ENCODE data around the gene FSTL5. TPM values are rescaled to one million over a fixed set of nuclear protein-coding genes. Genes with fewer than 3 reads are reported as not detected.

The FSTL5 gene
- total RNA-seq, 1 experiment from 2014 or later, result not detected

DNA sequence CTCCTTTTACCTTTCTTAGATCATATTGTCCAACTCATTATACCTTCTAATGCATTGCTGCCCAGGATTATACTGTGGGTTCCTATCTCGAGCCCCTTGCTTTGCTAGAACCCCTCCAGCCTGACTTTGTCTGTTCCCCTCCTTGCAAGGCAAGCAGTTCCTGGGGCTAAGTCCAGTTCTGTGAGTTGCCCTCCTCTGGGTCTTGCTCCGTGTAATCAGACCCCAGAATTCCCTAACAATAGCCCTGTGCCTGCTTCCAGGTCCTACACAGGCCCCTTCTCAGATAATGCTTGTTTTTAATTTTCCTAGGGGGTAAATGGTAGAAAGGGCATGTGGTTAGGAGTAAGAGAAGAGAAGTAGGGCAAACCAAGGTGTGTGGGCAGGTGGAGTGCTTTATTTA lies 145.9 kb downstream of the FSTL5 start:
- intact Hi-C loops (cut with micrococcal nuclease), result no loop called here
- H3K9me2 ChIP-seq (ENCODE audit: insufficient read depth), result no peaks in the 10 kb centered on the region; the same call in 1 of the 2 replicates
- H3K36me3 ChIP-seq (ENCODE audit: control insufficient read depth in 1 of 2, insufficient read depth in 2 of 2, low read length in 2 of 2), result no peaks in the 10 kb centered on the region
- no peak for DNase-seq (ENCODE audit: low read depth, low spot score)
- POLR2A ChIA-PET, result no interaction called here
- no peaks in the 10 kb centered on the region for H3K9me3 ChIP-seq (ENCODE audit: control insufficient read depth in 1 of 2, insufficient read depth in 1 of 2, low read depth in 1 of 2, low read length in 2 of 2)
- no peak overlapping the region for H3K27ac ChIP-seq (ENCODE audit: low read depth, low read length)
- H3K4me2 ChIP-seq (ENCODE audit: low read length), result no peak overlapping the region
- TF ChIP-seq, protein P1, sequence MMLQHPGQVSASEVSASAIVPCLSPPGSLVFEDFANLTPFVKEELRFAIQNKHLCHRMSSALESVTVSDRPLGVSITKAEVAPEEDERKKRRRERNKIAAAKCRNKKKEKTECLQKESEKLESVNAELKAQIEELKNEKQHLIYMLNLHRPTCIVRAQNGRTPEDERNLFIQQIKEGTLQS (IDR thresholded peaks at IDR 0.05), result no peak
- TF ChIP-seq EZH2phosphoT487 (IDR thresholded peaks at IDR 0.05; ENCODE audit: borderline replicate concordance) (no peak), JUND (IDR thresholded peaks at IDR 0.05) (no peak)
- H4K20me1 ChIP-seq (ENCODE audit: insufficient read depth), result no peaks in the 10 kb centered on the region
- RAD21 ChIA-PET (ENCODE audit: low non-redundant PET in 1 of 2, low total read pairs in 2 of 2, uncharacterized antibody in 2 of 2, unreplicated experiment in 2 of 2), result no interaction called here
- no peak for ATAC-seq
- peak overlapping the region; percentile 63 for H2AFZ ChIP-seq (ENCODE audit: low read depth, low read length, poor library complexity, severe bottlenecking)
- no peaks in the 10 kb centered on the region for H3K79me2 ChIP-seq (ENCODE audit: insufficient read depth, low read length)
- no peak overlapping the region for H3K9ac ChIP-seq (ENCODE audit: low read length)
- no peak overlapping the region for H3K4me3 ChIP-seq (replicated peaks in 1 of 2; ENCODE audit: low read depth in 1 of 2, low read length in 2 of 2)
- H3K4me1 ChIP-seq (ENCODE audit: control insufficient read depth in 1 of 2, insufficient read depth in 2 of 2, low read length in 2 of 2), result no peaks in the 10 kb centered on the region
- CTCF ChIA-PET, result no interaction called here
- BruUV-seq (replicated peaks), result no TSS peak
- no peaks in the 10 kb centered on the region for H3K27me3 ChIP-seq (ENCODE audit: insufficient read depth, low read length)

DNA sequence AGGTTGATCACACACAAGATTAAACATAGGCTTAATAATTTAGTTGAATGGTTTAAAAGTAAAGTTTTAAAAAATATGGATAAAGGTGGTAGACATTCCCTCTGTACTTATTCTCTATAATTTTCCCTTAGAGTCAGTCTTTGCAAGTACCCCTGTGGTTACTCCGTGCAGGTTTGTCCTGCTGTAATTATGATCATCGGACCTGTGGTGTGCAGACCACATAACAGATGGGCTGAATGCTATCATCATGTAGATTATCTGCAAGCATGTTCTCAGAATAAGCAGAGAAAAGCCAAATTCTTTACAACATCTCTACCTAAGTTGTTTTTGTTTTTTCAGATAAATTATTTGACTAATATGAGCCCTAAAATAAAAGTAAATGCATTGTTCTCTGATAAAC lies 146.8 kb downstream of the FSTL5 start:
- no peaks in the 10 kb centered on the region for H3K9me3 ChIP-seq (ENCODE audit: control insufficient read depth in 1 of 2, insufficient read depth in 1 of 2, low read depth in 1 of 2, low read length in 2 of 2)
- no peak overlapping the region for H2AFZ ChIP-seq (ENCODE audit: low read depth, low read length, poor library complexity, severe bottlenecking)
- no peaks in the 10 kb centered on the region for H3K4me1 ChIP-seq (ENCODE audit: control insufficient read depth in 1 of 2, insufficient read depth in 2 of 2, low read length in 2 of 2)
- no peaks in the 10 kb centered on the region for H4K20me1 ChIP-seq (ENCODE audit: insufficient read depth)
- POLR2A ChIA-PET, result no interaction called here
- BruUV-seq (replicated peaks), result no TSS peak
- no peaks in the 10 kb centered on the region; the same call in 1 of the 2 replicates for H3K9me2 ChIP-seq (ENCODE audit: insufficient read depth)
- CTCF ChIA-PET, result no interaction called here
- no peak overlapping the region for H3K4me2 ChIP-seq (ENCODE audit: low read length)
- H3K4me3 ChIP-seq (replicated peaks in 1 of 2; ENCODE audit: low read depth in 1 of 2, low read length in 2 of 2), result no peak overlapping the region
- intact Hi-C loops (cut with micrococcal nuclease), result no loop called here
- H3K9ac ChIP-seq (ENCODE audit: low read length), result no peak overlapping the region
- no peaks in the 10 kb centered on the region for H3K27me3 ChIP-seq (ENCODE audit: insufficient read depth, low read length)
- DNase-seq (ENCODE audit: low read depth, low spot score) (no peak), ATAC-seq (no peak)
- H3K36me3 ChIP-seq (ENCODE audit: control insufficient read depth in 1 of 2, insufficient read depth in 2 of 2, low read length in 2 of 2), result no peaks in the 10 kb centered on the region
- RAD21 ChIA-PET (ENCODE audit: low non-redundant PET in 1 of 2, low total read pairs in 2 of 2, uncharacterized antibody in 2 of 2, unreplicated experiment in 2 of 2), result no interaction called here
- no peaks in the 10 kb centered on the region for H3K79me2 ChIP-seq (ENCODE audit: insufficient read depth, low read length)
- no peak overlapping the region for H3K27ac ChIP-seq (ENCODE audit: low read depth, low read length)
- TF ChIP-seq, protein P2, sequence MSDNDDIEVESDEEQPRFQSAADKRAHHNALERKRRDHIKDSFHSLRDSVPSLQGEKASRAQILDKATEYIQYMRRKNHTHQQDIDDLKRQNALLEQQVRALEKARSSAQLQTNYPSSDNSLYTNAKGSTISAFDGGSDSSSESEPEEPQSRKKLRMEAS (IDR thresholded peaks at IDR 0.05), result no peak
- no peak for TF ChIP-seq CBX3 (IDR thresholded peaks at IDR 0.05; ENCODE audit: low read depth)
- TF ChIP-seq ELF1 (IDR thresholded peaks at IDR 0.05; ENCODE audit: borderline replicate concordance, low read depth), result no peak
- TF ChIP-seq EZH2 (IDR thresholded peaks at IDR 0.05), result no peak
- TF ChIP-seq EGR1 (IDR thresholded peaks at IDR 0.05; ENCODE audit: low read depth), result no peak
- TF ChIP-seq, protein P1 (IDR thresholded peaks at IDR 0.05), result no peak
- no peak for TF ChIP-seq SP1 (IDR thresholded peaks at IDR 0.05; ENCODE audit: low read depth)
- TF ChIP-seq SIN3A (IDR thresholded peaks at IDR 0.05; ENCODE audit: low read depth), result no peak
- TF ChIP-seq SRF (IDR thresholded peaks at IDR 0.05; ENCODE audit: low read depth), result no peak
- no peak for TF ChIP-seq FOSL1 (IDR thresholded peaks at IDR 0.05; ENCODE audit: low read depth)
- TF ChIP-seq ZNF274 (IDR thresholded peaks at IDR 0.05; ENCODE audit: low read depth, low read length), result no peak
- no peak for TF ChIP-seq JUND (IDR thresholded peaks at IDR 0.05)
- TF ChIP-seq YY1 (IDR thresholded peaks at IDR 0.05; ENCODE audit: extremely low read depth, insufficient replicate concordance, low read depth, low read length), result no peak
- TF ChIP-seq POLR2A (IDR thresholded peaks at IDR 0.05; ENCODE audit: borderline replicate concordance, extremely low read depth, insufficient read depth, insufficient read length), result no peak
- TF ChIP-seq ZFX (IDR thresholded peaks at IDR 0.05), result no peak
- TF ChIP-seq, protein P3, sequence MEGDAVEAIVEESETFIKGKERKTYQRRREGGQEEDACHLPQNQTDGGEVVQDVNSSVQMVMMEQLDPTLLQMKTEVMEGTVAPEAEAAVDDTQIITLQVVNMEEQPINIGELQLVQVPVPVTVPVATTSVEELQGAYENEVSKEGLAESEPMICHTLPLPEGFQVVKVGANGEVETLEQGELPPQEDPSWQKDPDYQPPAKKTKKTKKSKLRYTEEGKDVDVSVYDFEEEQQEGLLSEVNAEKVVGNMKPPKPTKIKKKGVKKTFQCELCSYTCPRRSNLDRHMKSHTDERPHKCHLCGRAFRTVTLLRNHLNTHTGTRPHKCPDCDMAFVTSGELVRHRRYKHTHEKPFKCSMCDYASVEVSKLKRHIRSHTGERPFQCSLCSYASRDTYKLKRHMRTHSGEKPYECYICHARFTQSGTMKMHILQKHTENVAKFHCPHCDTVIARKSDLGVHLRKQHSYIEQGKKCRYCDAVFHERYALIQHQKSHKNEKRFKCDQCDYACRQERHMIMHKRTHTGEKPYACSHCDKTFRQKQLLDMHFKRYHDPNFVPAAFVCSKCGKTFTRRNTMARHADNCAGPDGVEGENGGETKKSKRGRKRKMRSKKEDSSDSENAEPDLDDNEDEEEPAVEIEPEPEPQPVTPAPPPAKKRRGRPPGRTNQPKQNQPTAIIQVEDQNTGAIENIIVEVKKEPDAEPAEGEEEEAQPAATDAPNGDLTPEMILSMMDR (IDR thresholded peaks at IDR 0.05 in 2 of 3, conservative IDR thresholded peaks at IDR 0.05 in 1 of 3; ENCODE audit: borderline replicate concordance in 1 of 3, insufficient read depth in 1 of 3, low read depth in 2 of 3, low read length in 2 of 3), result no peak
- no peak for TF ChIP-seq POLR2AphosphoS5 (IDR thresholded peaks at IDR 0.05; ENCODE audit: low read depth, low read length)
